DND-41 (cell line): Measurements from ENCODE around the gene STRADA.

ENCODE experiments used
- EZH2 ChIP-seq: IDR thresholded peaks from 3 replicates; pipeline ENCODE4 v1.6.1; 2012; ENCODE audit warnings: borderline replicate concordance, low read depth, mild to moderate bottlenecking, moderate library complexity, low read length, inconsistent platforms; ENCODE audit not compliant: severe bottlenecking
- TF ChIP-seq, protein P1 (sequence below): IDR thresholded peaks from 2 replicates; pipeline ENCODE4 v1.5.1; 2012; ENCODE audit warnings: borderline replicate concordance, low read length, moderate library complexity, mild to moderate bottlenecking; ENCODE audit not compliant: poor library complexity, severe bottlenecking; ENCODE audit errors: extremely low read depth

DNA sequence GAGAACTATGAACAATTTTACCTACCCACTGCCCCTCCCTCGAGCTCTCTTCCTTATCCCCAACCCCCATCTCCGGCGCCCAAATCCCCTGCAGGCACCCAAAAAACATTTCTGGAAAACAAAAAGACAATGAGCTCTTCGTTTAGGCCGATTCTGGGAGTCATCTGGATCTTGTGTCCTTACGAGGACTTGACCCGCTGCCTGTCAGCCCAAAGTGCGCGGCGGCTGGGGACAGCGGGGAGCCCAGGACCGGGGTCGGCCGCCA, 524 bp downstream of the STRADA start:
- TF ChIP-seq, protein P1, sequence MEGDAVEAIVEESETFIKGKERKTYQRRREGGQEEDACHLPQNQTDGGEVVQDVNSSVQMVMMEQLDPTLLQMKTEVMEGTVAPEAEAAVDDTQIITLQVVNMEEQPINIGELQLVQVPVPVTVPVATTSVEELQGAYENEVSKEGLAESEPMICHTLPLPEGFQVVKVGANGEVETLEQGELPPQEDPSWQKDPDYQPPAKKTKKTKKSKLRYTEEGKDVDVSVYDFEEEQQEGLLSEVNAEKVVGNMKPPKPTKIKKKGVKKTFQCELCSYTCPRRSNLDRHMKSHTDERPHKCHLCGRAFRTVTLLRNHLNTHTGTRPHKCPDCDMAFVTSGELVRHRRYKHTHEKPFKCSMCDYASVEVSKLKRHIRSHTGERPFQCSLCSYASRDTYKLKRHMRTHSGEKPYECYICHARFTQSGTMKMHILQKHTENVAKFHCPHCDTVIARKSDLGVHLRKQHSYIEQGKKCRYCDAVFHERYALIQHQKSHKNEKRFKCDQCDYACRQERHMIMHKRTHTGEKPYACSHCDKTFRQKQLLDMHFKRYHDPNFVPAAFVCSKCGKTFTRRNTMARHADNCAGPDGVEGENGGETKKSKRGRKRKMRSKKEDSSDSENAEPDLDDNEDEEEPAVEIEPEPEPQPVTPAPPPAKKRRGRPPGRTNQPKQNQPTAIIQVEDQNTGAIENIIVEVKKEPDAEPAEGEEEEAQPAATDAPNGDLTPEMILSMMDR, result no peak
- TF ChIP-seq EZH2, result no peak
